Measurements from ENCODE around the gene ZFYVE27.

DNA sequence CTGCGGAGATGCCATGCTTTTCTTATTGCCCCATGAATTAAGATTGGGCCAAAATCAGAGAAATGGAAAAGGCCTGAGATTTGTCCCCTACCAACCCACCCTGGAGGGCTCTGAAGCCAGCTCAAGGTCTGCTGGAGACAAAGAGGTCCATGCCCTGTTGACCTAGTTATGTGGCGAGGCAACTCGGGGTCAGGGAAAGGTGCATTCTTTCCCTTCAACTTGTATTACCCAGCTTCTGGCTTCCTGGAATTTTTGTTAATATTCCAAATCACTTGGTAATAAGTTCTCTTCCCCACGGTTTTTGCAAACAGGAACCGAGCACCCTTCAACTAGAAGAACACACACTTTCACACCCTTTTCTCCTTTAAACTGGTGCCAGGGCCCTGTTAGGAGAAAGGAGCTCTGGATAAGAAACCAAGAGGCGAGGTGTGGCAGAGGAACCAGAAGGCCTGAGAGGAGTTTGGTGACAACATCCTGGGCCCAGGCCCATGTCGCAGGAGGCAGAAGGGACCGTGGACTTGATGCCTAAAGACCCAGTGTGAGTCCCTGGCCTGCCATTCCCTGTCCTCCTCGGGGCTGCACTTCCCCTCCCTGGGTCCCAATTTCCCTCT lies 47.4 kb downstream of the ZFYVE27 start:
- TF ChIP-seq FOXM1 (IDR thresholded peaks at IDR 0.05; ENCODE audit: borderline replicate concordance, low read depth) = no peak
- TF ChIP-seq EGR1 (IDR thresholded peaks at IDR 0.05) = no peak
- TF ChIP-seq TEAD4 (IDR thresholded peaks at IDR 0.05) = no peak
- TF ChIP-seq RAD21 (IDR thresholded peaks at IDR 0.05; ENCODE audit: low read depth) = no peak
- TF ChIP-seq, protein P1, sequence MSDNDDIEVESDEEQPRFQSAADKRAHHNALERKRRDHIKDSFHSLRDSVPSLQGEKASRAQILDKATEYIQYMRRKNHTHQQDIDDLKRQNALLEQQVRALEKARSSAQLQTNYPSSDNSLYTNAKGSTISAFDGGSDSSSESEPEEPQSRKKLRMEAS (IDR thresholded peaks at IDR 0.05) = no peak
- TF ChIP-seq EP300 (IDR thresholded peaks at IDR 0.05; ENCODE audit: borderline replicate concordance) = no peak
- TF ChIP-seq NFIC (IDR thresholded peaks at IDR 0.05) = no peak
- no peak for TF ChIP-seq TAF1 (IDR thresholded peaks at IDR 0.05; ENCODE audit: low read depth)
- TF ChIP-seq, protein P2, sequence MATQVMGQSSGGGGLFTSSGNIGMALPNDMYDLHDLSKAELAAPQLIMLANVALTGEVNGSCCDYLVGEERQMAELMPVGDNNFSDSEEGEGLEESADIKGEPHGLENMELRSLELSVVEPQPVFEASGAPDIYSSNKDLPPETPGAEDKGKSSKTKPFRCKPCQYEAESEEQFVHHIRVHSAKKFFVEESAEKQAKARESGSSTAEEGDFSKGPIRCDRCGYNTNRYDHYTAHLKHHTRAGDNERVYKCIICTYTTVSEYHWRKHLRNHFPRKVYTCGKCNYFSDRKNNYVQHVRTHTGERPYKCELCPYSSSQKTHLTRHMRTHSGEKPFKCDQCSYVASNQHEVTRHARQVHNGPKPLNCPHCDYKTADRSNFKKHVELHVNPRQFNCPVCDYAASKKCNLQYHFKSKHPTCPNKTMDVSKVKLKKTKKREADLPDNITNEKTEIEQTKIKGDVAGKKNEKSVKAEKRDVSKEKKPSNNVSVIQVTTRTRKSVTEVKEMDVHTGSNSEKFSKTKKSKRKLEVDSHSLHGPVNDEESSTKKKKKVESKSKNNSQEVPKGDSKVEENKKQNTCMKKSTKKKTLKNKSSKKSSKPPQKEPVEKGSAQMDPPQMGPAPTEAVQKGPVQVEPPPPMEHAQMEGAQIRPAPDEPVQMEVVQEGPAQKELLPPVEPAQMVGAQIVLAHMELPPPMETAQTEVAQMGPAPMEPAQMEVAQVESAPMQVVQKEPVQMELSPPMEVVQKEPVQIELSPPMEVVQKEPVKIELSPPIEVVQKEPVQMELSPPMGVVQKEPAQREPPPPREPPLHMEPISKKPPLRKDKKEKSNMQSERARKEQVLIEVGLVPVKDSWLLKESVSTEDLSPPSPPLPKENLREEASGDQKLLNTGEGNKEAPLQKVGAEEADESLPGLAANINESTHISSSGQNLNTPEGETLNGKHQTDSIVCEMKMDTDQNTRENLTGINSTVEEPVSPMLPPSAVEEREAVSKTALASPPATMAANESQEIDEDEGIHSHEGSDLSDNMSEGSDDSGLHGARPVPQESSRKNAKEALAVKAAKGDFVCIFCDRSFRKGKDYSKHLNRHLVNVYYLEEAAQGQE (IDR thresholded peaks at IDR 0.05; ENCODE audit: low read depth) = no peak
- TF ChIP-seq ZBTB7A (IDR thresholded peaks at IDR 0.05; ENCODE audit: low read depth) = no peak
- TF ChIP-seq TCF12 (IDR thresholded peaks at IDR 0.05; ENCODE audit: low read depth) = no peak
